Neural progenitor cell (in vitro differentiated cells): ENCODE data around the gene WDFY2.

Experiments used
- CTCF ChIP-seq: fragments of 200-600 bp; sonication (generic); IDR thresholded peaks from 2 replicates; pipeline ENCODE4 v1.5.1; 2017; ENCODE audit warnings: antibody characterized with exemption, mild to moderate bottlenecking
- EZH2 ChIP-seq: fragments of 200-600 bp; sonication (generic); IDR thresholded peaks from 2 replicates; pipeline ENCODE4 v1.6.1; 2017; ENCODE audit warnings: antibody characterized with exemption, mild to moderate bottlenecking, moderate library complexity
- EZH2phosphoT487 ChIP-seq: fragments of 200-600 bp; sonication (generic); IDR thresholded peaks from 2 replicates; pipeline ENCODE4 v1.6.1; 2017; ENCODE audit warnings: antibody characterized with exemption

- TF ChIP-seq CTCF (no peak), EZH2phosphoT487 (no peak), EZH2 (no peak)
Measured at GRCh38 chr13:51596541-51596940, 12.3 kb downstream of the WDFY2 start.
